GM20000 (cell line): Measurements from ENCODE around the gene PHTF1.
A peak's percentile ranks its signal among the peaks of the same experiment; 100 is the strongest.
"Not testable (repeated sequence)": the region's sequence is repeated elsewhere in the genome, so short reads cannot be mapped to it uniquely, and the experiment has no call there.

ENCODE experiments used
- DNase-seq: peaks from one replicate; pipeline ENCODE4 v3.0.0; 2012; ENCODE audit warnings: low spot score
- CTCF ChIP-seq: IDR thresholded peaks from 2 replicates; pipeline ENCODE4 v1.5.1; 2012; ENCODE audit warnings: mild to moderate bottlenecking, control low read depth; ENCODE audit errors: extremely low read depth, missing control alignments

PHTF1 gene

GRCh38 chr1:113760102-113761080 lies 1.1 kb upstream of the PHTF1 start:
- no peak for TF ChIP-seq CTCF
- DNase-seq, result no peak

GRCh38 chr1:113758631-113759332 lies 504 bp downstream of the PHTF1 start:
- TF ChIP-seq CTCF, result no peak
- peak; percentile 87 for DNase-seq

GRCh38 chr1:113756461-113756860 lies 2.8 kb downstream of the PHTF1 start:
- TF ChIP-seq CTCF, result no peak
- no peak for DNase-seq

- not testable (repeated sequence) for DNase-seq
These were observed 6.0 kb downstream of the PHTF1 start for GRCh38 chr1:113753333-113753732.

GRCh38 chr1:113751516-113751915 lies 7.8 kb downstream of the PHTF1 start:
- DNase-seq, result no peak
- TF ChIP-seq CTCF, result no peak

GRCh38 chr1:113751114-113751513 lies 8.2 kb downstream of the PHTF1 start:
- TF ChIP-seq CTCF, result no peak
- DNase-seq, result no peak

GRCh38 chr1:113749402-113749801 lies 9.9 kb downstream of the PHTF1 start:
- DNase-seq, result no peak
- TF ChIP-seq CTCF, result no peak
